Lung (tissue), 12 donors: ENCODE data around the gene GORASP1. TPM values are rescaled to one million over a fixed set of nuclear protein-coding genes. Genes with fewer than 3 reads are reported as not detected.
"Not testable (repeated sequence)": the region's sequence is repeated elsewhere in the genome, so short reads cannot be mapped to it uniquely, and the experiment has no call there.

ENCODE experiments used
- ATAC-seq: fragments of 200-7000 bp; cut with Tn5 transposase; one replicate; pipeline ENCODE4 v1.9.1; 2020; ENCODE audit warnings: moderate number of reproducible peaks; ENCODE audit not compliant: insufficient read depth, low FRiP score
- DNase-seq, 3 donors: peaks; one replicate each; pipeline ENCODE4 v3.0.0-alpha.2; 2013 to 2017
- H3K27ac ChIP-seq, 2 donors: one replicate each; pipeline ENCODE4 v1.5.1; 2013; ENCODE audit warnings: mild to moderate bottlenecking in 2 of 2, moderate library complexity in 2 of 2, control low read depth in 1 of 2, inconsistent platforms in 1 of 2, low read depth in 1 of 2, low read length in 1 of 2
- H3K27me3 ChIP-seq, 3 donors: one replicate each; pipeline ENCODE4 v1.5.1; 2013; ENCODE audit warnings: low read length in 2 of 3; ENCODE audit not compliant: control insufficient read depth in 3 of 3, insufficient read depth in 3 of 3
- H3K36me3 ChIP-seq, 4 donors: one replicate each; pipeline ENCODE4 v1.5.1; 2013; ENCODE audit warnings: low read length in 4 of 4, mild to moderate bottlenecking in 1 of 4, moderate library complexity in 1 of 4; ENCODE audit not compliant: control insufficient read depth in 4 of 4, insufficient read depth in 4 of 4
- H3K4me1 ChIP-seq, 5 donors: one replicate each; pipeline ENCODE4 v1.5.1; 2013; ENCODE audit warnings: low read length in 5 of 5, mild to moderate bottlenecking in 2 of 5, moderate library complexity in 1 of 5; ENCODE audit not compliant: control insufficient read depth in 5 of 5, insufficient read depth in 5 of 5
- H3K4me3 ChIP-seq: one replicate; pipeline ENCODE4 v1.5.1; 2013; ENCODE audit warnings: mild to moderate bottlenecking, control low read depth, moderate library complexity
- H3K9ac ChIP-seq, 2 donors: one replicate each; pipeline ENCODE4 v1.5.1; 2013; ENCODE audit warnings: low read length in 2 of 2, control low read depth in 1 of 2; ENCODE audit not compliant: insufficient read depth in 1 of 2
- H3K9me3 ChIP-seq, 4 donors: one replicate each; pipeline ENCODE4 v1.5.1; 2013; ENCODE audit warnings: low read length in 3 of 4, mild to moderate bottlenecking in 1 of 4, moderate library complexity in 1 of 4; ENCODE audit not compliant: control insufficient read depth in 4 of 4, insufficient read depth in 3 of 4
- WGBS, 2 donors: extraction: QIAGEN DNeasy Blood & Tissue Kit; methylation state at CpG; one replicate each; pipeline ENCODE4 v1.1.7; 2013; 5-methylcytosine and 5-hydroxymethylcytosine counted together
- polyA plus RNA-seq, 2 donors: library from polyadenylated mRNA; stranded (reverse); fragments of 200-250 nt; gene quantifications; one replicate each; pipeline ENCODE4 v1.2.1, GENCODE V29; 2013
- total RNA-seq, 2 donors: library from RNA; depleted of rRNA in 1 of 2; stranded (reverse); fragments of >200 nt in 1 of 2; gene quantifications; one replicate each; pipeline ENCODE4 v1.2.1, GENCODE V29; 2014 to 2021
- TF ChIP-seq, protein P1 (sequence below): IDR thresholded peaks from 2 replicates; pipeline ENCODE4 v1.5.1; 2012; ENCODE audit warnings: mild to moderate bottlenecking; ENCODE audit errors: control extremely low read depth, extremely low read depth
- donor health status: control.
- donor health status: control.
- donor health status: Bipolar disorder and iron deficiency.
- donor health status: healthy.
- donor health status: DM: yes; HTN: yes; CAD: no.

GORASP1 gene
- total and polyA plus RNA-seq, 4 donors = 28.7 to 71.1 (median 48.5) TPM

DNA sequence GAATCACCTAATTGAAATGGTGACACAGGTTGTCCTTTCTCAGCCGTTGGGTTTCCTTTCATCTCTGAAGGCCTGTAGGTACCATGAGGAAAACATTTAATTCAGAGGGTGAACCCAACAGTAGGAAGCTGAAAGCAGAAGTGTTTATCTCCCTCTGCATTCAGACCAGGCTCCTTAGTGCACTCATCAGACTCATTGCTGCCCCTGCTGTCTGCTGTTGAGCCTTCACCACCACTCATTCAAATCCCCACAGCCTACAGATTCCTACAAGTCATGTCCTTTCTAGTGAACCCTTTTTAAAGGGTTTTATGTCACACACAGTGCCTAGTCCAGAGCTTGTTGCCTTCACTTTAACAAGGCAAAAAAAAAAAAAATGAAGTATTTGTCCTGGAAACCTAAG, 42.2 kb downstream of the GORASP1 start:
- ATAC-seq = peak; percentile 69
- WGBS, 2 donors = 17 to 29% methylated on average over 1 of the region's 1 CpG

DNA sequence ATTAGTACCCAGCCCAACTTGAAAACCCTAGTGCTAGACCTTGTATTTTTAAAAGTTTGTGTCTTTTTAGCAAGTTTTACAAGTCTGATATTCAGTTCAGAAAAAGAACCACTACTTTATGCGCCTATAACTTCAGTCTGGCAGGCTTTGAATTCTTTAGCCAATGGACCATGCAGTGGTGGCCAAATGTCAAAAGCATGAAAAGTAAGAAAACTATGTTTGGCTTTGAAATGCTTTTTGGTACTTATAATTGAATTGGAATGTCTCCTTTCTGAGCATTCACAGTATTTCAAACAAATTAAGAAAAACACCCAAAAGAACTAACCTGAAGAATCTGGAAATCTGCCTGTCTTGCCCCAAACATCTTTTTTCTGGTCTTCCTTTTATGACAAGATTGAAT, 42.8 kb downstream of the GORASP1 start:
- H3K36me3 ChIP-seq = peaks cover 0 to 22% (median 12%) of the 10 kb centered on the region in 4 donors
- no peak for ATAC-seq
- no peak for DNase-seq
- no peaks in the 10 kb centered on the region for H3K9me3 ChIP-seq
- WGBS, 2 donors = 90 to 95% methylated on average over 1 of the region's 1 CpG
- no peak overlapping the region for H3K27ac ChIP-seq
- no peak overlapping the region for H3K9ac ChIP-seq
- no peak overlapping the region for H3K4me3 ChIP-seq
- H3K27me3 ChIP-seq = no peaks in the 10 kb centered on the region
- TF ChIP-seq, protein P1, sequence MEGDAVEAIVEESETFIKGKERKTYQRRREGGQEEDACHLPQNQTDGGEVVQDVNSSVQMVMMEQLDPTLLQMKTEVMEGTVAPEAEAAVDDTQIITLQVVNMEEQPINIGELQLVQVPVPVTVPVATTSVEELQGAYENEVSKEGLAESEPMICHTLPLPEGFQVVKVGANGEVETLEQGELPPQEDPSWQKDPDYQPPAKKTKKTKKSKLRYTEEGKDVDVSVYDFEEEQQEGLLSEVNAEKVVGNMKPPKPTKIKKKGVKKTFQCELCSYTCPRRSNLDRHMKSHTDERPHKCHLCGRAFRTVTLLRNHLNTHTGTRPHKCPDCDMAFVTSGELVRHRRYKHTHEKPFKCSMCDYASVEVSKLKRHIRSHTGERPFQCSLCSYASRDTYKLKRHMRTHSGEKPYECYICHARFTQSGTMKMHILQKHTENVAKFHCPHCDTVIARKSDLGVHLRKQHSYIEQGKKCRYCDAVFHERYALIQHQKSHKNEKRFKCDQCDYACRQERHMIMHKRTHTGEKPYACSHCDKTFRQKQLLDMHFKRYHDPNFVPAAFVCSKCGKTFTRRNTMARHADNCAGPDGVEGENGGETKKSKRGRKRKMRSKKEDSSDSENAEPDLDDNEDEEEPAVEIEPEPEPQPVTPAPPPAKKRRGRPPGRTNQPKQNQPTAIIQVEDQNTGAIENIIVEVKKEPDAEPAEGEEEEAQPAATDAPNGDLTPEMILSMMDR = no peak
- H3K4me1 ChIP-seq = no peaks in the 10 kb centered on the region

More for the DNA sequence above, 42.2 kb downstream of the GORASP1 start:
- Histone ChIP-seq H3K9ac (no peak overlapping the region), H3K4me3 (no peak overlapping the region), H3K9me3 (no peaks in the 10 kb centered on the region), H3K4me1 (no peaks in the 10 kb centered on the region), H3K27me3 (no peaks in the 10 kb centered on the region), H3K36me3 (peaks cover 0 to 25% (median 12%) of the 10 kb centered on the region in 4 donors), H3K27ac (no peak overlapping the region)
- DNase-seq = peak in 2 of 3 donors; percentile 12 to 14
- TF ChIP-seq, protein P1 = no peak

DNA sequence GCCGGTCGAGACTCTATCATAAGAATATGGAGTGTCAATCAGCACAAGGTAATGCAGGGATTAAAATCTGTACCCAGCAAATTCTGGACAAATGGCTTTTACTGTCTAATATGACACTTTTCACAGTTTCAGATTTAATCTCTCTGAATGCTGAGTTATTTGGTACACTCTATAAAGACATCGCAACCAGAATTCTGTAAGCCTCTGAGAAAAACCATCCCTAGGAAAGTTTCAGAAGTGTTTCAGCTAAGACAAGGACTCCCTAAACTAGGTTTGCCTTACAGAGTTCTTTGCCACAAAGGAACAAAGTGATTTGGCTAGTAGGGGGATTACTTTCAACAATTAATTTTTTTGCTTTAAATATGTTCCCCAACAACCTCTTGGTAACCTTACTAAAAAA, 44.3 kb downstream of the GORASP1 start:
- Histone ChIP-seq H3K27ac (no peak overlapping the region), H3K4me3 (no peak overlapping the region), H3K9ac (no peak overlapping the region), H3K27me3 (no peaks in the 10 kb centered on the region), H3K4me1 (no peaks in the 10 kb centered on the region), H3K9me3 (no peaks in the 10 kb centered on the region), H3K36me3 (peaks cover 0 to 19% (median 9%) of the 10 kb centered on the region in 4 donors)
- TF ChIP-seq, protein P1 = no peak
- no peak for ATAC-seq
- 92 to 97% methylated on average over 3 of the region's 3 CpGs for WGBS, 2 donors
- no peak for DNase-seq

DNA sequence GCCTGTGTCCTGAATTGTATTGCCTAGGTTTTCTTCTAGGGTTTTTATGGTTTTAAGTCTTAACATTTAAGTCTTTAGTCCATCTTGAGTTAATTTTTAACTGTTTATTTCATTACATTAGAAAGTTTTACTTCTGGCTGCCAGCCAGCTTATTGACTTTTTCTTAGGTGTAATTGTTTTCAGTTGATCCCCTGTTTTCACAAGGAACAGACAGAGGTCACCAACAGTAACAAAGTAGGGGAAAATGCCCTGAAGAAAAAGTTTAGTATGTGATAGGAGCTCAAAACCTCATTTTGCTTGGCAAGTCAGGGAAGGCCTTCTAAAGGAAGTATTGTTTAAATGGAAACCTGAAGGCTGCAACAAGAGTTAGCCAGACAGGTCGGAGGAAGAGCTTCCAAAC, 45.2 kb downstream of the GORASP1 start:
- H3K9me3 ChIP-seq = no peaks in the 10 kb centered on the region
- H3K36me3 ChIP-seq = peaks cover 0 to 13% (median 6%) of the 10 kb centered on the region in 4 donors
- H3K27me3 ChIP-seq = no peaks in the 10 kb centered on the region
- H3K27ac ChIP-seq = no peak overlapping the region
- 71 to 77% methylated on average over 1 of the region's 1 CpG for WGBS, 2 donors
- TF ChIP-seq, protein P1 = no peak
- no peak overlapping the region for H3K4me3 ChIP-seq
- DNase-seq (no peak), ATAC-seq (no peak)
- no peaks in the 10 kb centered on the region for H3K4me1 ChIP-seq
- no peak overlapping the region for H3K9ac ChIP-seq

DNA sequence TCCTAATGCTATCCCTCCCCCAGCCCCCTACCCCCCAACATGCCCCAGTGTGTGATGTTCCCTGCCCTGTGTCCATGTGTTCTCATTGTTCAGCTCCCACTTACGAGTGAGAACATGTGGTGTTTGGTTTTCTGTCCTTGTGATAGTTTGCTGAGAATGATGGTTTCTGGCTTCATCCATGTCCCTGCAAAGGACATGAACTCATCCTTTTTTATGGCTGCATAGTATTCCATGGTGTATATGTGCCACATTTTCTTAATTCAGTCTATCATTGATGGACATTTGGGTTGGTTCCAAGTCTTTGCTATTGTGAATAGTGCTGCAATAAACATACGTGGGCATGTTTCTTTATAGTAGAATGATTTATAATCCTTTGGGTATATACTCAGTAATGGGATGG, 46.2 kb downstream of the GORASP1 start:
- 83 to 98% methylated on average over 2 of the region's 2 CpGs for WGBS, 2 donors
- H3K4me3 ChIP-seq = not testable (repeated sequence)

More for the DNA sequence above, 46.2 kb downstream of the GORASP1 start:
- H3K4me1 ChIP-seq, H3K36me3 ChIP-seq, H3K9me3 ChIP-seq, H3K9ac ChIP-seq, H3K27ac ChIP-seq, ATAC-seq, H3K27me3 ChIP-seq, DNase-seq: not testable (repeated sequence)
